Measurements from ENCODE around the gene LHX8.

Gene LHX8

GRCh38 chr1:75203415-75204277, 69.5 kb downstream of the LHX8 start:
- no peaks in the 10 kb centered on the region for H4K20me1 ChIP-seq (ENCODE audit: control insufficient read depth, insufficient read depth, low read depth, low read length)
- no peak overlapping the region for H3K4me2 ChIP-seq (ENCODE audit: low read length)
- no peaks in the 10 kb centered on the region for H3F3A ChIP-seq (ENCODE audit: control insufficient read depth, insufficient read depth)
- H3K36me3 ChIP-seq (ENCODE audit: control insufficient read depth, low read length) = no peaks in the 10 kb centered on the region
- no peaks in the 10 kb centered on the region for H3K9me2 ChIP-seq (replicated peaks; ENCODE audit: control insufficient read depth, low read length)
- H3K9me3 ChIP-seq (ENCODE audit: control insufficient read depth, insufficient read depth, low read length) = no peaks in the 10 kb centered on the region
- H3K4me1 ChIP-seq (ENCODE audit: control insufficient read depth, low read length) = no peaks in the 10 kb centered on the region
- TF ChIP-seq, protein P1, sequence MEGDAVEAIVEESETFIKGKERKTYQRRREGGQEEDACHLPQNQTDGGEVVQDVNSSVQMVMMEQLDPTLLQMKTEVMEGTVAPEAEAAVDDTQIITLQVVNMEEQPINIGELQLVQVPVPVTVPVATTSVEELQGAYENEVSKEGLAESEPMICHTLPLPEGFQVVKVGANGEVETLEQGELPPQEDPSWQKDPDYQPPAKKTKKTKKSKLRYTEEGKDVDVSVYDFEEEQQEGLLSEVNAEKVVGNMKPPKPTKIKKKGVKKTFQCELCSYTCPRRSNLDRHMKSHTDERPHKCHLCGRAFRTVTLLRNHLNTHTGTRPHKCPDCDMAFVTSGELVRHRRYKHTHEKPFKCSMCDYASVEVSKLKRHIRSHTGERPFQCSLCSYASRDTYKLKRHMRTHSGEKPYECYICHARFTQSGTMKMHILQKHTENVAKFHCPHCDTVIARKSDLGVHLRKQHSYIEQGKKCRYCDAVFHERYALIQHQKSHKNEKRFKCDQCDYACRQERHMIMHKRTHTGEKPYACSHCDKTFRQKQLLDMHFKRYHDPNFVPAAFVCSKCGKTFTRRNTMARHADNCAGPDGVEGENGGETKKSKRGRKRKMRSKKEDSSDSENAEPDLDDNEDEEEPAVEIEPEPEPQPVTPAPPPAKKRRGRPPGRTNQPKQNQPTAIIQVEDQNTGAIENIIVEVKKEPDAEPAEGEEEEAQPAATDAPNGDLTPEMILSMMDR (IDR thresholded peaks at IDR 0.05; ENCODE audit: low read depth, low read length, poor library complexity, severe bottlenecking) = peak; percentile 85
- TF ChIP-seq EZH2phosphoT487 (IDR thresholded peaks at IDR 0.05; ENCODE audit: borderline replicate concordance, low read length) = no peak
- no peak overlapping the region for H3K27ac ChIP-seq (ENCODE audit: low read depth, low read length)
- H3K27me3 ChIP-seq (ENCODE audit: control insufficient read depth, low read length) = no peaks in the 10 kb centered on the region; the same call in 1 of the 2 replicates
- H3K4me3 ChIP-seq (ENCODE audit: low read length) = no peak overlapping the region
- no peaks in the 10 kb centered on the region for H3K79me2 ChIP-seq (ENCODE audit: control insufficient read depth, low read length)

- no peaks in the 10 kb centered on the region for H3K9me2 ChIP-seq (replicated peaks; ENCODE audit: control insufficient read depth, low read length)
Observed at GRCh38 chr1:75208862-75209261, 74.7 kb downstream of the LHX8 start.

More at GRCh38 chr1:75208862-75209261, 74.7 kb downstream of the LHX8 start:
- H3F3A ChIP-seq (ENCODE audit: control insufficient read depth, insufficient read depth) = no peaks in the 10 kb centered on the region
- no peak overlapping the region for H3K4me2 ChIP-seq (ENCODE audit: low read length)
- H3K27ac ChIP-seq (ENCODE audit: low read depth, low read length) = no peak overlapping the region
- H3K4me3 ChIP-seq (ENCODE audit: low read length) = no peak overlapping the region
- H3K79me2 ChIP-seq (ENCODE audit: control insufficient read depth, low read length) = no peaks in the 10 kb centered on the region
- TF ChIP-seq EZH2phosphoT487 (IDR thresholded peaks at IDR 0.05; ENCODE audit: borderline replicate concordance, low read length) = no peak
- TF ChIP-seq, protein P1 (IDR thresholded peaks at IDR 0.05; ENCODE audit: low read depth, low read length, poor library complexity, severe bottlenecking) = no peak
- H3K9me3 ChIP-seq (ENCODE audit: control insufficient read depth, insufficient read depth, low read length) = no peaks in the 10 kb centered on the region
- H3K36me3 ChIP-seq (ENCODE audit: control insufficient read depth, low read length) = no peaks in the 10 kb centered on the region
- no peaks in the 10 kb centered on the region for H3K4me1 ChIP-seq (ENCODE audit: control insufficient read depth, low read length)
- H4K20me1 ChIP-seq (ENCODE audit: control insufficient read depth, insufficient read depth, low read depth, low read length) = no peaks in the 10 kb centered on the region
- H3K27me3 ChIP-seq (ENCODE audit: control insufficient read depth, low read length) = no peaks in the 10 kb centered on the region; the same call in 1 of the 2 replicates
